NCI-H187 treated with DMSO at 0.1 percent for 48 hours (cell line): ENCODE data around the gene PITRM1.

ENCODE experiments used
- DNase-seq: peaks from one replicate; lab custom pipeline; 2025; lab: John Stamatoyannopoulos, UW

Gene PITRM1

GRCh38 chr10:3139216-3139910, 33.2 kb downstream of the PITRM1 start:
- no peak for DNase-seq

GRCh38 chr10:3137958-3138726, 34.4 kb downstream of the PITRM1 start:
- DNase-seq, result no peak

DNA sequence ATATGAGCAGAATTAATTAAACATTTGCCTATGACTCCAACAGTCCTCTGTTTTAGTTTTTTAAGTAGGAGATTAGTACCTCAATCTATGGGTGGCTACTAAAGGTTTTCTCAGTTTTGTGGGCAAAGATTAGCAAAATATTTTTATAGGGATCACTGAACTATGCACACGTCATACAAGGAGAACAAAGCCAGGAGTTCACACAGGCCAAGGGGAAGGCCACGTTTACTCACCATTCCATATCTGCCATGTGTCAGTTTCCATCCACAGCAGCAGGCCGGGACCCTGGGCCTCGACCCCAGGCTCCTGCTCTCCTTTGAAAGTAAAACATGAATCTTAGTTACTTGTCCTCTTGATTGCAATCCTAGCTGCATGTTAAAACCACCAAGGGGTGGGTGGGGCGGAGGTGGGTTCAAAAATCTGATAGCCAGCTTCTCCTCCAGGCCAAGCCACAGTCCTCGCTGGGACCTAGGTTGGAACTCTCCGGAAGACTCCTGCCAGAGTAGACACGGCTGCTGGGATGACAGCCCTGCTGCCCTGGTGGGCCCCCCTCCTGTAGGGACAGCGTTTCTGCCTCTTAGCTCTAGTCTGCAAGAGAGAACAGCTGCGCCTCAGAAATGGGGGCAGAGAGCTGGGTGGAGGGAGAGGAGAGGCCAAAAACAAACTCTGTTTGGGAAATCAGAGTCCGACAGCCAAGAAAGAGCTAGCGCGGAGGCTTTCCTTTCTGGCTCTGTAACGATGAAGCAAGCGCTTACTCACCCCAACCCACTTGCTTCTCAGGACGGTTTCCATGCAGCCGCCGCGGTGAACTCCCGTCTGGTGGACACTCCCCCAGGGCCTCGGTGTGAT, 35.6 kb downstream of the PITRM1 start:
- DNase-seq, result no peak

- DNase-seq, result no peak
Measured at GRCh38 chr10:3136336-3136735, 36.2 kb downstream of the PITRM1 start.

- DNase-seq, result no peak
Measured at GRCh38 chr10:3135006-3135405, 37.6 kb downstream of the PITRM1 start.

- DNase-seq, result no peak
Measured at GRCh38 chr10:3133948-3134347, 38.6 kb downstream of the PITRM1 start.

DNA sequence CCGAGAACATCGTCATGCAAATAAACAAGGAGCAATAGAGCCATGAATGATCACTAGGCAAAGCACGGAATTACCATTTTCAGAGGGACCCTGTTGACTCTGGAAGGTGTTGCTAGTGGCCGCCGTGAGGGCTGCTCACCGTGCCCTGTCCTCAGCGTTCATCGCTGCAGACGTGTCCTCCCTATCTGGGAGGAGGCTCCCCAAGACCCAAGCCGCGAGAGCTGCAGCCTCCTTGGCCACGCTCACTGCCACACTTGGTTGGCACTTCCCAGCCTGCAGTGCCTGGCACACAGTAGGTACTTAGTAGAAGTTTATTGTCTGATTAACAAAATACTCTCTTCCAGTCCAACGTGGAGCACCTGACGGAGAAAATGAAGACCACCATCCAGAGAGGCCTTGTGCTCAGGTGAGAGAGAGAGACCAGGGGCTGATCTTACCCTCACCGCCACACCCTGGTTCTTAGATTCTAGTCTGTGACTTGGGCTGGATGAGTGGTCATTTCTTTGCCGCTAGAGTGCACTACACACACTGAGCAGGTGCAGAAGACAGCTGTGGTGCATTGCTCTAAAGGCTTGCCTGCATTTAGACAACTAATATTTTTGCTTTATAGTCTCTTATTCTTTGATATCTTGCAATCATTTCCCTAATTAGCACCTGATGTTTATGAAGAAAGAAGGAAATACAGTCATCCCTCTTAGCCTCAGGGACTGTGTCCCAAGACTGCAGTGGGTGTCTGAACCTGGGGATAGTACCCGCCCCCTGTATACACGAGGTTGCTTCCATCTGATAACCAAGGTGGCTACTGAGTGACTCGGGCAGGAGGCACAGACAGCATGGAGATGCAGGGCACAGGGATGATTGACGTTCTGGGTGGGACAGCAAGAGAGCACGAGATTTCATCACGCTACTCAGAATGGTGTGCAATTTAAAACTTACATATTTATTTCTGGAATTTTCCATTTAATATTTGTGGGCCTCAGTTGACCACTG, 40.3 kb downstream of the PITRM1 start:
- DNase-seq, result no peak

- no peak for DNase-seq
Measured at GRCh38 chr10:3131098-3131497, 41.5 kb downstream of the PITRM1 start.

DNA sequence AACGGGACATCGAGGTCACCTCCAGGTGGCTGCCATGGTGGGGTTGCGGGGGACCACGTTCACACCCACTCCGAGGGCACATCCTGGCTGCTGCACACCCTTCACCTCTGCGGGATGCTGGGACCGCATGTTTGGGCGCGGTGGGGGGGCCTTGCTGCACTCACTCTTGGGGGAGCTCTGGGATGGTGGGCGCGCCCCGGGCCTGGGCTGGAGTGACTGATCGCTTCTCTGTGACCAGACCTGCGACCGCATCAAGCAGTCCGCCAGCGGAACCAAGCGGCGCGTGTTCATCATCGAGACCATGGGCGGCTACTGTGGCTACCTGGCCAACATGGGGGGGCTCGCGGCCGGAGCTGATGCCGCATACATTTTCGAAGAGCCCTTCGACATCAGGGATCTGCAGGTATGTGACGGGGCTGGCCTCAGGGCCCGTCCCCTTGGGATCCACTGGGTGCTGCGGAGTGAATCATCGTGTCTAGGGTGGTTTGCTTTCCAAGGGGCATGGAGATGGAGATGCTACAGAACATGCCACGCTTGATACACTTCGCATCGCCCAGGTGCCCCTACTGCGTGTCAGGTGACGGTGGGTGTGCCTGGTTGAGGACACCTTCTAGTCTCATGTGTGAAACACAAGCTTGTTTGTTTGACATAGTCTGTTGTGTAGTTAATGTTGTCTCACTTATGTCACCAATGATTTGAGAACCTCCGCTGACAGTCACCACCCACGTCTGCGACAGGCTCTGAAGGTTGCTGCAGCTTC, 42.8 kb downstream of the PITRM1 start:
- DNase-seq, result no peak

- no peak for DNase-seq
Measured at GRCh38 chr10:3128379-3129130, 44.0 kb downstream of the PITRM1 start.

GRCh38 chr10:3127921-3128320, 44.7 kb downstream of the PITRM1 start:
- DNase-seq, result no peak

DNA sequence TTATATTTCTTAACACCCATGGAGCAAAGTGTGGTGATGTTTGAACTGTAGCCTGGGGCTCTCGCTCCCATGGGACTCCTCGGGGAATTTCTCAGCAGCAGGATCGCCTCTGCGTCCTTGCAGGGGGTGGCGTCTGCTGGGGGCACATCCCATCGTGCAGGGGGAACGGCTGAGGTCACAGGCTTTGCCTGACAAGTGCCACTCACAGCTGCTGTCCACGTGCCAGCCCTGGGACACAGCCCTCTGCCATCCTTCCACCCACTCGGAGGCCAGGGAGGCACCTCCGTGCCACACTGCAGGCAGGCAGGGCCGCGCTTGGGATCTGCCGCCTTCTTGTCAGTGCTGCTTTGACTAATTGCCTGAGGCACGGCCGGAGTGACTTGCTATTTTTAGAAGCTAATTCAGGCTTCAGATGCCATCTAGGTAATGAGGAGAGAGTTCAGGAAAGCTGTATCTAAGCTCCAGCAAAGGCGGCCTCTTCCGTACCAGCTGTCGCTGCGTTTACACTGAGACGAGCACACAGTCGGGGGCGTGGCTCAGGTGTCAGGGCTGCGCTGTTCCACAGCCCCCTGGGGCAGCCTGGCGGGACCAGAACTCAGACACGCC, 45.7 kb downstream of the PITRM1 start:
- peak; percentile 91 for DNase-seq

DNA sequence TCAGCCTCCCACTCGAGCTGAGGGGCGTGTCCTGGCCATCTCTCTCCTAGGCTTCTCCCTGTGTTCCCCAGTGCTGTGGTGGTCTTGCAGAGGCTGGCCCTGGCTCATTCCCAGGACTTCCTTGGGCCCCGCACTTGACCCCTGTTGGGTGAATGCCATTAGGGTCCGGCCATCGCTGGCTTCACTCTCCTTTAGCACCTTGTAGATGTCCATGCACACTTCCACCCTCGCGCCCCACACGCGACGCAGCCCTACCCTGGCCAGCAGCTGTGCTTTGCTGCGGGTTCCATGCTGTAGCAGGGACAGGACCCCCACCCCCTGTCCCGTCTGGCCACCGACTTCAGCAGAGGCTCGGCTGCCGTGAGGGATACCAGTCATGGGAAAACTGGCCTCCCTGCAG, 46.3 kb downstream of the PITRM1 start:
- DNase-seq, result no peak

- DNase-seq, result no peak
Measured at GRCh38 chr10:3125527-3126170, 46.9 kb downstream of the PITRM1 start.

DNA sequence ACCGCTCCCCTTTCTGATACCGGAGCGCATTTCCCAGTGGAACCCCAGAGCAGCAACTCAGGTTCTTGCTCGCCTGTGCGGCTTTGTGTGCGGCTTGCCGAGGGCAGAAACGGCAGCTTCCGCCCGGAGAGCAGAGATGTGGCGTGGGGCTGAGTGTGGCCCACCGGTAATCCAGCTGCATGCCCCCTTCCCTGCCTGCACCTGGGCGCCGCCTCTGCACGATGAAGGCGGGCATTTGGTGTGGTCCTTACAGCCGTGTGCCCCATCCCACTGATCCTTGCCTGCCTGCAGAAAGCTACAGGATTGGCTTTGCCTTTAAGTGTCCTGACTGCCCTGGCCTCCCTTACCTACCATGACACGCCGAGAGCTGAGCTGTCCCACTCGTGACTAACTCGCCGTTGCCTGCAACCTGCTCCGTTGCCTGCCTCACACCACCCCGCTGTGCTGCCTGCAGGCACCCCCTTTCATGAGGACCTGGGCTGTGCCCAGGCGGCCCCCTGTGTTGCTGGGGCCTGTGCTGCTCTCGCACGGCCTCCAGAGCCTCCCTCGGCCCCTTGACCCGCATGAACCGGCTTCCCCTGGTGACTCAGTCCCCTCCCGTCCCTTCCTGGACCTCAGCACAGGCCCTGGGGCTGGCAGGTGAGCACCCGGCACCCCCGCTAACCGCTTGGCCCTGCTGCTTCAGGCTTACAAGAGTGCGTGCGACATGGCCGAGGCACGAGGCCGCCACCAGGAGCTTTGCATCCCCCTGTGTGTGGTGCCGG, 48.0 kb downstream of the PITRM1 start:
- no peak for DNase-seq

- no peak for DNase-seq
Measured at GRCh38 chr10:3123571-3124411, 48.8 kb downstream of the PITRM1 start.

DNA sequence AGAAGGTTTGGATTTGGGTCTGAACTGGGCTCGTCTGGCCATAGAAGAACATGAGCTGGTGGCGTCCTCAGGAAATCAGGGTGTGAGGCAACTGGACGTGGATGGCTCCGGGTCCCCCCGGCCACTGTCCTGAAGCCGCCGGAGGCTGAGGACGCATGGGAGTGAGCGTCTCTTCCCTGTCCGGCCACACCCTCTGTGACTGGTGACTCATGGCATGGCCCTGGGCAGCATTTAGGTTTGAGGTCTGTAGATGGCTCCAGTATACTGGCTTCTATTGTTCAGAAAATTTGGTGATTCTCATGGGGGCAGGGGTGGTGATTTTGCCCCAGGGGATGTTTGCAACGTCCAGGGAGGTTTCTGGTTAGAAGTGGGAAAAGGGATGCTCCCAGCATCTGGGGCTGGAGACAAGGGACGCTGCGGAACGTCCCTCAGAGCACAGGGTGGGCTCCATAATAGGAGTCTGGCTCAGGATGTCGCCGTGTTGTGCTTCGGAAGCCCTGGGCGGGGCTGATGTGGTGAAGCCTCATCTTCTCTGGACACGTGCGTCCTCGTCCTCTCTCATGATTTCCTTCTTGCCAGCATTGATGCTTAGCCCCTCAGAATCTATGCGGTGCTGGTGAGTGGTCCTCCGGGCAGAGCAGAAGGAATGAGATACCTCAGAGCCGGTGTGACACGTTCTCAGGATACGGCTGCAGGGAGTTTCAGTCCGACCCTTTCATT, 49.9 kb downstream of the PITRM1 start:
- no peak for DNase-seq
